ENCODE results near the gene GABRB1.

DNA sequence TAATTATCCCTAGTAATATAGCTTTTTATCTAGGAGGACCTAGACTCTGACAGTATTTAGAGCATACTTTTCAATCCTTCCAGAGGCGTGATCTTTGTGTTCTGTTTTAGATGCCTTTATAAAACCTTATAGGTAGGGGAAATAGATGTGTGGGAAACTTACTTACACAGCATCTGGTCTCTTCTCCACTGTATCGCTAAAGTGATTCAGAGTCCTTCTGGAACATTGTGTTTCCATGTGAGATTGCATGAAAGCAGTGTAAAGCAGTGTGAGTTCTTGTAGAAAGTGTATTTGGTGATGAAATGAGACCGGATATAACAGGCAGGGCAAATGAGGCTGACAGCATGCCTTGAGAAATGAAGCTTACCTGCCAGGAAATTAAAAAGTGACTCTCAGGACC, 9.5 kb downstream of the GABRB1 start:
- TF ChIP-seq, protein P1, sequence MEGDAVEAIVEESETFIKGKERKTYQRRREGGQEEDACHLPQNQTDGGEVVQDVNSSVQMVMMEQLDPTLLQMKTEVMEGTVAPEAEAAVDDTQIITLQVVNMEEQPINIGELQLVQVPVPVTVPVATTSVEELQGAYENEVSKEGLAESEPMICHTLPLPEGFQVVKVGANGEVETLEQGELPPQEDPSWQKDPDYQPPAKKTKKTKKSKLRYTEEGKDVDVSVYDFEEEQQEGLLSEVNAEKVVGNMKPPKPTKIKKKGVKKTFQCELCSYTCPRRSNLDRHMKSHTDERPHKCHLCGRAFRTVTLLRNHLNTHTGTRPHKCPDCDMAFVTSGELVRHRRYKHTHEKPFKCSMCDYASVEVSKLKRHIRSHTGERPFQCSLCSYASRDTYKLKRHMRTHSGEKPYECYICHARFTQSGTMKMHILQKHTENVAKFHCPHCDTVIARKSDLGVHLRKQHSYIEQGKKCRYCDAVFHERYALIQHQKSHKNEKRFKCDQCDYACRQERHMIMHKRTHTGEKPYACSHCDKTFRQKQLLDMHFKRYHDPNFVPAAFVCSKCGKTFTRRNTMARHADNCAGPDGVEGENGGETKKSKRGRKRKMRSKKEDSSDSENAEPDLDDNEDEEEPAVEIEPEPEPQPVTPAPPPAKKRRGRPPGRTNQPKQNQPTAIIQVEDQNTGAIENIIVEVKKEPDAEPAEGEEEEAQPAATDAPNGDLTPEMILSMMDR (IDR thresholded peaks at IDR 0.05) = no peak
- no peak for TF ChIP-seq POLR2AphosphoS5 (IDR thresholded peaks at IDR 0.05)
